Stimulated activated CD4-positive, alpha-beta T cell treated with anti-CD3 and anti-CD28 coated beads, TNF-alpha, amount 100 ng/mL, for 1 hour (primary cell): ENCODE data around the gene CPA1.

ENCODE experiments used
- DNase-seq, 3 donors: peaks; one replicate each; pipeline ENCODE4 v3.0.0-alpha.2; 2020; ENCODE audit warnings: low read depth in 3 of 3, low spot score in 1 of 3

Gene CPA1

GRCh38 chr7:130423501-130424037, 43.3 kb downstream of the CPA1 start:
- no peak for DNase-seq

DNA sequence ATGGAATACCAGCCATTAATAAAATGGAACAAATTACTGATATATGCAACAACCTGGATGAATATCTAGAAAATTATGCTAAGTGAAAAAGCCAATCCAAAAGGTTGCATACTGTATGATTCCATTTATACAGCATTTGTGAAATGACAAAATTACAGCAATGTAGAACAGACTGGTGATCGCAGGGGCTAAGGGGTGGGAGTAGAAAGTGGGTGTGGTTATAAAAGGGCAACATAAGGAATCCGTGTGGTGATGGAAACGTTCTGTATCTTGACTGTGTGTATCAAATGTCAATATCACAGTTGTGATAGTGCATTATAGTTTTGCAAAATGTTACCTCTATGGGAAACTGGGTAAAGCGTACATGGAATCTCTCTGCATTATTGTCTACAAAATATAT, 45.5 kb downstream of the CPA1 start:
- DNase-seq: no peak

DNA sequence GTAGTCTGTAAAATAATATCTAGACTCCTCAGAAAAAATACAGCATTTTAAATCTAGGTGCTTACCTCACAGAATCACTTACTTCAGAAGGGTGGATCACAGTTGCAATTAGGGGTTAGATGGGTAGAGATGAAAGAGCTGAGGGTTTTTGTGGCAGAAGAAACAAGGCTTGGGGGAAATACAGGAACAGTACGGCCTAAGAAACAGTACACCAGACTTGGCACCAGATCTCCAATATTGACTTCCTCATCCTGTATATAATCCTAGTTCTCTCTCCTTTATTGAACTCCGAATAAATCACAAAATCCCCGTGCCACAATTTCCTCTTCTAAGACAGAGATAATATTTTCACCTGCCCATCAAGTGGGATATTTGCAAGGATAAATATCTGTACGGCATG, 46.3 kb downstream of the CPA1 start:
- no peak for DNase-seq

DNA sequence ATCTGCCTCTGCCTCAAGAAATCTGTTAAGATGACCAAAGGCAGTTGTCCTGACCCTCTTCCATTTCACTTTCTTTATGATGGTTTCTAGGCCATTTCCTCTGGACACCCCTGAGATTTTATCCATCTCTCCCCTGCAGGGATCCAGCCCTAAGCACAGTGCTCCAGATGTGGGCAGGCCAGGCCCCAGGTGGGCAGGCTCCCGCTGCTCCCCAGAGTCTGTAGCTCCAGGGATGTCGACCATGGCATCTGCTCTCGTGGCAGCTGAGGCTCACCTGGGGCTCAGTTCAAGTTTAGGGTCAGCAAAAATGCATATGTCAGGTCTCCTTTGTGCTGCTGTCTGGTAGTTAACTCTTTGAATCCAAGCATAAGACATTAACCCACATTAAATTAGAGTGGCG, 48.7 kb downstream of the CPA1 start:
- DNase-seq: no peak

- no peak for DNase-seq
These were observed 49.8 kb downstream of the CPA1 start for GRCh38 chr7:130430115-130430514.

DNA sequence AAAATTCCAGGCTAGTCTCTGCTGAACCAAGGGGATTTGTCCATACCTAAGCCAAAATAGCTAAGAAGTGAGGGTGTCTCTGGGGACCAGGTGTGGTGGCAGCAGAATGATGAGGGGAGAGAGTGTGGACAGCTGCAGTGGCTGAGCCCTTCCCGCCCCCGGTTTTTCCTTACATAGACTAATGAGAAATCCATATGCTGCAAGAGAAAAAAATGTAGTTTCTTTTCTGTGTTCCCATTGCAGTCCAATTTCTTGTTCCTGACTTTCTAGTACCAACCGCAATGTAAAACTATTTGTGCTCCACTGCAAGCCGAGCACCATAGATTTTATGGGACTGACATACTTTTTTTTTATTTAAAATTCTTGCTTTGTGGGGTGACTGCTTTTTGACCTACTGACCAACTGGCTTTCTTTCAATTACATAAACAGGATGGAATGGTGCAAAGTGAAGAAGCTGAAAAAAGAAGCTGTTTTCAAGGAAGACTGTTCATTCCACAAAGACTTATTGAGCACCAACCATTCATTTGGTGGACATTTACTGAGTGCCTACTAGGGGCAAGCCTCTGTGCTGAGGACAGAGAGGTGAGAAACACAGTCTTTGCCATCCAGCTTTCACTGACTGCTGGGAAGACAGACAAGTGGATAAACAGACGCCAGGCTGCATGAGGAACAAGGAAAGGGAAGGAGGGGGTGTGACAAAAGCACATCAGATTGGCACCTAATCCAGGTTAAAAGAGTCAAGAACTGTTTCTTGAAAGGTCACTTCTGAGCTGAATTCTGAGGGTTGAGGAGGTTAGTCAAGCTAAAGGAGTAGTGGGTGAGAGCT, 50.8 kb downstream of the CPA1 start:
- no peak for DNase-seq

DNA sequence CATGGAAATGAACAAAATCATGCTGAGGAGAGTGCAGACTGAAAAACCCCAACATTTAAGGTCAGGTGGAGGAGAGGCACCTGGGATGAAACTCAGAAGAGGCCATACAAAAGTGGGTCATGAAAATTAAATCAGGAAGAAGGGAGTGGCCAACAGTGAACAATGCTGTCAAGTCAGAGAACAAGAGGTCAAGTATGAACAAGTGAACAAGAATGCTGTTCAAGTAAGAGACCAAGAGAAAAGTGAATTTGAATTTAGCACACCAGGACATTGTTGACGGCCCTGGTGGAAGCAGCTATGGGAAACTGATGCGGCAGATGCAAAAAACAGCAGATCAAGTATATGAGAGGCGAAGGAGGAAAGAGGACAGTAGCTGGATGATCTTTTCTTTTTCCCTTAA, 52.6 kb downstream of the CPA1 start:
- no peak for DNase-seq

DNA sequence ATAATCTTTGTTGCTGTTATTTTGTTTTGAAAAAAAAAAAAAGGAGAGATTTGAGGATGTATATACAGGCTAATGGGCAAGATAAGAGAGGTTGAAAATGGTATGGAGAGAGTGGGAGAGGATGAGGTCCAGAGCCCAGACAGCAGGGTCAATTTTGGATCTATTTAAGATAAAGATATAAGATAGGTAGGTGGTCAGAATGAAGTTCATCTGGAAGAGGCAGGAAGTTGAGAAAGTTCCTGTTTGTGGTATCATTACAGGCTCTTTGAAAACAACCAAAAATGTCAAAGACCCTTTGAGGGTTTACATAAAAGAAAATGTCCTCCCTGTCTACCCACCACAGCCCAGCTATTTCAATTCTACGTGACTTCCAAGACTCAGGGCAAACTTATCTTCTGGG, 53.0 kb downstream of the CPA1 start:
- no peak for DNase-seq

GRCh38 chr7:130435311-130435854, 55.1 kb downstream of the CPA1 start:
- no peak for DNase-seq

DNA sequence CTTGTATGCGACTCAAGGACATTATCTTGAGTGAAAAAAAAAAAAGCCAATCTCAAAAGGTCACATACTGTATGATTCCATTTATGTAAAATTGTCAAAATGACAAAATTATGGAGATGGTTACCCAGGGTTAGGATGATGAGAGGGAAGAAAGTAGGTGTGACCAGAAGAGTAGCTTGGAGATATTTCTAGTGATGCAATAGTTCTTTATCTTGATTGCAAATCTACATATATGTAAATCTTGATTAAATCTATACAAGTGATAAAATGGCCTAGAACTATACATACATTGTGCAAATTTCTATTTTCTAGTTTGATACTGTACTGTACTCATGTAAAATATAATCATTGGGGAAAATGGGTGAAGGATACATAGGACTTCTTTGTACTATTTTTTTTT, 56.0 kb downstream of the CPA1 start:
- DNase-seq: no peak
